ENCODE results near the gene UQCC2. TPM values are rescaled to one million over a fixed set of nuclear protein-coding genes. Genes with fewer than 3 reads are reported as not detected.

UQCC2 gene
- total and polyA plus RNA-seq, 12 donors: 7.4 to 214 (median 72.9) TPM

GRCh38 chr6:33717934-33718455 lies 6.5 kb upstream of the UQCC2 start:
- WGBS, 4 donors: 44 to 62% (median 50%) methylated on average over 6 of the region's 6 CpGs
- H3K4me3 ChIP-seq: no peak overlapping the region

GRCh38 chr6:33716890-33717632 lies 5.6 kb upstream of the UQCC2 start:
- no peak for DNase-seq
- H3K27me3 ChIP-seq: no peaks in the 10 kb centered on the region
- 78 to 86% (median 82%) methylated on average over 8 of the region's 8 CpGs for WGBS, 4 donors
- H3K36me3 ChIP-seq (replicated peaks in 1 of 2): no peaks in the 10 kb centered on the region
- H3K4me3 ChIP-seq: no peak overlapping the region
- TF ChIP-seq POLR2A (IDR thresholded peaks at IDR 0.05) (no peak), CTCF (IDR thresholded peaks at IDR 0.05) (no peak)
- no peak overlapping the region for H3K27ac ChIP-seq
- no peaks in the 10 kb centered on the region for H3K9me3 ChIP-seq (replicated peaks in 1 of 3)
- intact Hi-C loops (cut with DNase I): no loop called here
- H3K4me1 ChIP-seq (replicated peaks in 1 of 2): peaks cover under 1 to 2% of the 10 kb centered on the region in 2 donors

More at GRCh38 chr6:33717934-33718455, 6.5 kb upstream of the UQCC2 start:
- Histone ChIP-seq H3K27ac (peak overlapping the region in 1 of 5 donors; percentile 0), H3K27me3 (no peaks in the 10 kb centered on the region), H3K36me3 (replicated peaks in 1 of 2) (no peaks in the 10 kb centered on the region), H3K9me3 (replicated peaks in 1 of 3) (no peaks in the 10 kb centered on the region), H3K4me1 (replicated peaks in 1 of 2) (no peaks in the 10 kb centered on the region)
- DNase-seq: no peak
- TF ChIP-seq POLR2A (IDR thresholded peaks at IDR 0.05) (no peak), CTCF (IDR thresholded peaks at IDR 0.05) (no peak)
- intact Hi-C loops (cut with DNase I): no loop called here

GRCh38 chr6:33716379-33716778 lies 4.9 kb upstream of the UQCC2 start:
- Histone ChIP-seq H3K9me3 (replicated peaks in 1 of 3) (no peaks in the 10 kb centered on the region), H3K27ac (no peak overlapping the region), H3K27me3 (no peaks in the 10 kb centered on the region), H3K4me1 (replicated peaks in 1 of 2) (peaks cover 3 to 6% of the 10 kb centered on the region in 2 donors), H3K36me3 (replicated peaks in 1 of 2) (no peaks in the 10 kb centered on the region), H3K4me3 (no peak overlapping the region)
- intact Hi-C loops (cut with DNase I): no loop called here
- no peak for DNase-seq
- TF ChIP-seq CTCF (IDR thresholded peaks at IDR 0.05) (no peak), POLR2A (IDR thresholded peaks at IDR 0.05) (no peak)
- WGBS, 4 donors: 81 to 94% (median 88%) methylated on average over 5 to 7 of the region's 7 CpGs

- H3K4me3 ChIP-seq: no peak overlapping the region
- peaks cover 3 to 18% of the 10 kb centered on the region in 2 donors for H3K4me1 ChIP-seq (replicated peaks in 1 of 2)
- intact Hi-C loops (cut with DNase I): no loop called here
- H3K36me3 ChIP-seq (replicated peaks in 1 of 2): no peaks in the 10 kb centered on the region
- no peak overlapping the region for H3K27ac ChIP-seq
- H3K27me3 ChIP-seq: no peaks in the 10 kb centered on the region
- TF ChIP-seq POLR2A (IDR thresholded peaks at IDR 0.05) (no peak), CTCF (IDR thresholded peaks at IDR 0.05) (no peak)
- WGBS, 4 donors: 84 to 93% (median 86%) methylated on average over 4 to 7 of the region's 7 CpGs
- DNase-seq: no peak
- H3K9me3 ChIP-seq (replicated peaks in 1 of 3): no peaks in the 10 kb centered on the region
Observed at GRCh38 chr6:33714385-33715040, 3.0 kb upstream of the UQCC2 start.
